LNCAP (cell line): Measurements from ENCODE around the gene SH3GL1.

Source experiments
- TF ChIP-seq, protein P1 (sequence below): fragments of 450-650 bp; IDR thresholded peaks from 2 replicates; pipeline ENCODE4 v1.5.1; 2017; ENCODE audit warnings: mild to moderate bottlenecking

Gene SH3GL1

DNA sequence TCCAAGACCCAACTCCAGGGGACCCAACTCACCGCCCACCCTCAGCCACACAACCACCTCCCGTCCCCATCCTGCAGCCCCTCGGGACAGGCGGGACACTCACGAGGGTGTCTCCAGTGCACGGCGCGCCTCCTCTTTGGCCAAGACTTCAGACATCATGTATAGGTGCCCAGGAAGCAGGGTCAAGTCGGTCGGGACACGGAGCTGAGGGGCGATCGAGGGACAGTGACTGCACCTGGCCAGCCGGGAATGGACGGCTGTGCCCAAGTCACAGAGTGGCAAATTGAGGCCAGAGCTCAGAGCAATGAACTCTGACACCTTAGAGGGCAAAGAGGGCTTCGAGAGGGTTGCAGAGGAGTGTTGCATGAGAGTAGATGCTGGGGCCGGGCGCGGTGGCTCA is 70.5 kb downstream of the SH3GL1 start:
- TF ChIP-seq, protein P1, sequence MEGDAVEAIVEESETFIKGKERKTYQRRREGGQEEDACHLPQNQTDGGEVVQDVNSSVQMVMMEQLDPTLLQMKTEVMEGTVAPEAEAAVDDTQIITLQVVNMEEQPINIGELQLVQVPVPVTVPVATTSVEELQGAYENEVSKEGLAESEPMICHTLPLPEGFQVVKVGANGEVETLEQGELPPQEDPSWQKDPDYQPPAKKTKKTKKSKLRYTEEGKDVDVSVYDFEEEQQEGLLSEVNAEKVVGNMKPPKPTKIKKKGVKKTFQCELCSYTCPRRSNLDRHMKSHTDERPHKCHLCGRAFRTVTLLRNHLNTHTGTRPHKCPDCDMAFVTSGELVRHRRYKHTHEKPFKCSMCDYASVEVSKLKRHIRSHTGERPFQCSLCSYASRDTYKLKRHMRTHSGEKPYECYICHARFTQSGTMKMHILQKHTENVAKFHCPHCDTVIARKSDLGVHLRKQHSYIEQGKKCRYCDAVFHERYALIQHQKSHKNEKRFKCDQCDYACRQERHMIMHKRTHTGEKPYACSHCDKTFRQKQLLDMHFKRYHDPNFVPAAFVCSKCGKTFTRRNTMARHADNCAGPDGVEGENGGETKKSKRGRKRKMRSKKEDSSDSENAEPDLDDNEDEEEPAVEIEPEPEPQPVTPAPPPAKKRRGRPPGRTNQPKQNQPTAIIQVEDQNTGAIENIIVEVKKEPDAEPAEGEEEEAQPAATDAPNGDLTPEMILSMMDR, result no peak

DNA sequence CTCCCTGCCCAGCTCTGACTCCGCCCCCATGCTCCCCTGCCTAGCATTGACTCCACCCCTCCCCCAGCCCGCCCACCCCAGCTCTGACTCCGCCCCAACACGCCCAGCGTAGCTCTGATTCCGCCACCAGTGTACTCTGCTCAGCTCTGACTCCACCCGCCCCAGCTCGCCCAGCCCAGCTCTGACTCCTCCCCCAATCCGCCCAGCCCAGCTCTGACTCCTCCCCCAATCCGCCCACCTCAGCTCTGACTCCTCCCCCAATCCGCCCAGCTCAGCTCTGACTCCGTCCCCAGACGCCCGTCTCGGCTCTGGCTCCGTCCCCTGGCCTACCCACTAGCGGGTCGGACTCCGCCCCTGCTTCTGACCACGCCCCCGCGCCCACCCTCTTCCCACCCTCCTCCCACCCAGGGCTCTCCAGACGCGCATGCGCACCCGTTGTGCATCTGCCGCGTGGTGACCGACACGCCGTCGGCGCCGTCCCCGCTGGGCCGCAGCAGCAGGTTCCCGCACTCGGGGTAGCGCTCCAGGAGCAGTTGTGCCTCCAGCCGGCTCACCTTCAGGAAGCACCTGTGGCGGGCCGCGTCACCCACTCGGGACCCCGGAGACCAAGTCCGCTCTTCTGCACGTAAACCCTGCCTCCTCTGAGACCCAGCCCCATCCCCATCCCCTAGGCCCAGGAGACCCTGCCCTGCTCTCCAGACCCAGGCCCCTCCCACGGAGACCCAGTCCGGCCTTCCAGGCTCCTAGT is 71.9 kb downstream of the SH3GL1 start:
- TF ChIP-seq, protein P1, result no peak

DNA sequence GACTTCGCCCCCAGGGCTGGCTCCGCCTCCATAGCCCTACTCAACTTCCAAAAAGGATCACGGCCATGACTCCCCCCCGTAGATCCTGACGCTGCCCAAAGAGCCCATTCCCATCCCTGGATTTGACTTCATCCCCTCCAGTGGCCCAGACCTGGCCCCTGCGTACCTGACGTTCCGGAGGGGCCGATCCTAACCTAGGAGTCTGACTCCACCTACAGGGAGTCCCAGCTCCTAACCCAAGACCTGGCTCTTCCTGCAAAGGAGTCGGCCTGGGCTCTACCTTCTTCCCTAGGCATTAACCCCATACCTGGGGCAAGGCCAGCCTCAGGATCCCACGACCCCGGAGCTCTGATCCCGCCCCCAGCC is 72.5 kb downstream of the SH3GL1 start:
- TF ChIP-seq, protein P1, result no peak

DNA sequence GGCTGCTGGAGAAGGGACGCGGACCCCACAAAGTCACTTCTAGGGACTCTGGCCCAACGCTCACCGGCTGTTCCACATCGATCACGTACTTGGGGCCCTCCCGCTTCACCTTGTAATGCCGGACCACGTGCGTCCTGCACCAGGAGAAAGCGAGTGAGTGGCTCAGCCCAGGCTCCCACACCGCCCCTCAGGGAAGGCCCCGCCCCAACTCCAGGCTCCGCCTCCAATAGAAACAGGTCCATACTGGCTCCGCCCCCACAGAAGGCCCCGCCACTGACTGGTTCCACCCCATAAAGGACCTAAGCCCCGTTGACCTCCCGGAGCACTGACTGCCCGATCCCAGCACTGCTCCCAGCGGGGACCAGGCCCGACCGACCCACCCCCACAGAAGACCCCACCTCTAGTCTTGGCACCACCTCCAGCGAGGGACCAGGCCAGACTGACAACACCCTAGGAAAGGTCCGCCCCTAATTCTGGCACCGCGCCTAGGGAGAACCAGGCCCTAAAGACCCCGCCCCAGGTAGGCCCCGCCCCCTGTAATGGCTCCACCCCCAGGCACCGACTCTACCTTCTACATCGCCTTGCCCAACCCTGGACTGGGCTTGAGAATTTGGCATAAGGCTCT is 73.0 kb downstream of the SH3GL1 start:
- TF ChIP-seq, protein P1, result no peak

DNA sequence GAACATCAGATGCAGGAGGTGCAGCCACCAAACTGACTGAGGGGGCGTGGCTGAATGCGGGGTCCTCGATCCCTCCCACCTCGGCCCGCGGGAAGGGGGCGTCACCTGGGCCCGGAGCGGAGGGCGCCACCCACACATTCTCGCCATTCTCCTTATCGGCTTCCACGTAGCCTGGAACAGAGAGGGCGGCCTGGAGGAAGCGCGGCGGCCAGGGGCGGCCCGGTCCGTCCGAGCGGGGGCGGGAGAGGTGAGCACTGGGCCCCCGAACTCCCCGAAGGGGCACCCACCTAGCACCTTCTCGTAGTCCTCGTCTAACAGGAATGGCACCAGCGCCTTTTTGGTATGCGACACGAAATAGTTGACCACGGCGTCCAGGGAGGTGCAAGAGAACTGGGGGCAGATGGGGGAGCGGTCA is 73.5 kb downstream of the SH3GL1 start:
- TF ChIP-seq, protein P1, result no peak

DNA sequence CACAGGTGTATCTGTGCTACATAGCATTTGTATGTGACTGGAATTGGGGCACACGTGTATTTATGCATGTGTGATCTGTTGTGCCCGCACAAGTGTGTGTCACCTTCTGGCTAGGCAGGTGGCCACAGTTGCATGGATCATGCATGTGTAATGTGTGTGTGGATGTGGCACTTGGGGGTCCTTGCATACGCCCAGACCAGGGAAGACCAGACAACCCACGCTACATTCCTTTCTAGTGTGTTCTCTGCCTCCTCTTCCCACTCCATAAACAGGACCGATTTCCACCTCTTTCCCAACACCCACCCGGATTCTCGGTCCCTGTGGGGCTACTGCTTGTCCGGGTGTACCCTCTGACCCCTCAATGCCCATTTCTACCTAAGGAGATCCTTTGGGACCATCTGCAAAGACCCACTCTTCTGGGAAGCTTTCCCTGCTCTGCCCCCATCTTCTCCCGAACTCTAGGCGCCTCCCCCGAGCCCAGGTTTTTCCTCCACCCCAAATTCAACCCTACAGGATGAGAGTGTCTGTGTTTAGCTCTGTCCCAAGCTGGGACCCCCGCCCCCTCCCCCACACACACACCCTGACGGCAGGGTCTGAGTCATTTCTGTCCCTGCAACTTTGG is 74.0 kb downstream of the SH3GL1 start:
- TF ChIP-seq, protein P1, result no peak

DNA sequence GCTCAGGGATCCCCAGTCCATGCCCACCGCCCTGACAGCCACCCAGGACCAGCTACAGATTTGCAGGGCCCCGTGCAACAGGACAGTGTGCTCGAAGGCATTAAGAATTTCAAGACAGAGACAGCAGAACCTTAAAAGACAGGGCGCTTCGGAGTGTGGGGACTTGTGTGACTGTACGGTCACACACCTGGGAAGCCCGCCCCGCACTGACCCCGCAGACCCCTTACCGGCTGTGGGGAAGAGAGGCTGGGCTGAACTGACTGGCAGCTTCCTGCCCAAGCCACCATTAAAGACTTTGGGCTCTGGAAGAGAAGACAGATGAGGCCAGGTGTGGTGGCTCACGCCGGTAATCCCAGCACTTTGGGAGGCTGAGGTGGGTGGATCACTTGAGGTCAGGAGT is 76.1 kb downstream of the SH3GL1 start:
- TF ChIP-seq, protein P1, result no peak
